Endometrial microvascular endothelial cells (primary cell): ENCODE measurements around the gene RNASE3. TPM values are rescaled to one million over a fixed set of nuclear protein-coding genes. Genes with fewer than 3 reads are reported as not detected.
"Not testable (repeated sequence)": the region's sequence is repeated elsewhere in the genome, so short reads cannot be mapped to it uniquely, and the experiment has no call there.

ENCODE experiments used
- in situ Hi-C: cut with HindIII; loops from 2 replicates; pipeline ENCODE4 v1.10.0; 2017; ENCODE audit warnings: low sequenced_read_pairs, low pct_unique_long_range_greater_than_20kb; ENCODE audit errors: inconsistent ontology term
- total RNA-seq: library from RNA; depleted of rRNA; stranded (reverse); fragments of >200 nt; gene quantifications from one replicate; pipeline ENCODE4 v1.2.3, GENCODE V29; 2015; ENCODE audit errors: inconsistent ontology term

The RNASE3 gene
- total RNA-seq, 1 donor from 2014 or later, result not detected

DNA sequence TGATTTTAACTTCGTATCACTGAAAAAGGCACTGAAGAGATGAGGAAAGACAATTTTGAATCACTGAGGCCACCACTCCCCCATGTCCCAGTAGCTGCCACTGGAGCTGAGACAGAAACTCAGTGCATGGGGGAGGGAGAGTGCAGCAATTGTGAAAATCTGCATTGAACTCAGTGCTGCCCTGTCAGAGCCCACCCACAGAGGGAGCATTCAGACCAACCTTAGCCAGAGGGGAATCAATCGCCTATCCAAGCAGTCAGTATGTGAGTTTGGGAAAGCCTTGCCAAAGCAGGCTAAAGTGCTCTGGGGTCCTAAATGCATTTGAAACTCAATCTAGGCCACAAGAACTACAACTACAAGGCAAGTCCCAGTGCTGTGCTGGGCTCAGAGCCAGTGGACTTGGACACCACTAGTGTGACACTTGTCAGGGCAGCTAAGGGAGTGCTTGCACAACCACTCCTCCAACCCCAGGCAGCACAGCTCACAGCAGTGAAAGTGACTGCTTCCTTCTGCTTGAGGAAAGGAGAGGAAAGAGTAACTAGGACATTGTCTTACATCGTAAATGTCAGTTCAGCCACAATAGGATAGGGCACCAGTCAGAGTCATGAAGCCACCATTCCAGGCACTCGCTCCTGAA is 13.3 kb downstream of the RNASE3 start:
- in situ Hi-C loops, result no loop called here

DNA sequence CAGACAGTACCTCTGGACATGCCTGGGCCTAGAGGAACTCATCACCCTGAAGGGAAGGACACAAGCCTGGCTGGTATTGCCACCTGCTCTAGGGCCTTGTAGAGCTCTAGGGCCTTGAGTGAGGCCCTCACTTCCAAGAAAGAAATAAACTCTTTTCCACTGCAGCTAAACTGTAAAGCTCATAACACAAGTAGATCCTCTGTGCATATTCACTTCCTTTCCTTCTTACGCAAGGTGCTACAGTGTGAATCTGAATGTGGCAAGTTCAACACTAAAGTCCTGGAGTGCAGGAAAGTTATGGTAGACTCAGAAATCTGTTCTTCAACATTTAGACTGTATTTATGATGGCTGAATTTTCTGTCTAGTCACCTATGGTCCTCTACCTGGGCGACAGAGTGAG is 14.5 kb downstream of the RNASE3 start:
- in situ Hi-C loops, result no loop called here

DNA sequence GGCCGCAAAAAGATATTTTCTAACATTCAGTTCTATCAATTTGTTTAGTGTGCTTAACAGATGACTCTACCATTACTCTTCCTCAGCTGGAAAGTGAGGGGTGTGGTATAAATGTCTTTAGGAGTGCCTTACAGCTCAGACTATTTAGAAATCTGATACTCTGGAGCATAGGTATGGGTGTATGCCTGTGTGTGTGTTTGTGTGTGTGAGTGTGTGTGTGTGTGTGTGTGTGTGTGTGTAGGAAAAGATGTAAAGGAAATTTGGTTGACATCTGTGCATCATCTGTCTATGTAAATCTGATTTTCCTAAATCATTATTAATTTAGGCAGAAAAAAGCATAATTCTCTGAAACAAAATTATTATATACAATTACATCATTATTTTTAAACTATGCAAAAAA is 16.0 kb downstream of the RNASE3 start:
- in situ Hi-C loops, result no loop called here

DNA sequence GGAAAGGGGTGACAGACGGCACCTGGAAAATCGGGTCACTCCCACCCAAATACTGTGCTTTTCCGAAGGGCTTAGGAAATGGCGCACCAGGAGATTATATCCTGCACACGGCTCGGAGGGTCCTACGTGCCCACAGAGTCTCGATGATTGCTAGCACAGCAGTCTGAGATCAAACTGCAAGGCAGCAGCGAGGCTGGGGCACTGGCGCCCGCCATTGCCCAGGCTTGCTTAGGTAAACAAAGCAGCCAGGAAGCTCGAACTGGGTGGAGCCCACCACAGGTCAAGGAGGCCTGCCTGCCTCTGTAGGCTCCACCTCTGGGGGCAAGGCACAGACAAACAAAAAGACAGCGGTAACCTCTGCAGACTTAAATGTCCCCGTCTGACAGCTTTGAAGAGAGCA is 19.6 kb downstream of the RNASE3 start:
- in situ Hi-C loops, result not testable (repeated sequence)

DNA sequence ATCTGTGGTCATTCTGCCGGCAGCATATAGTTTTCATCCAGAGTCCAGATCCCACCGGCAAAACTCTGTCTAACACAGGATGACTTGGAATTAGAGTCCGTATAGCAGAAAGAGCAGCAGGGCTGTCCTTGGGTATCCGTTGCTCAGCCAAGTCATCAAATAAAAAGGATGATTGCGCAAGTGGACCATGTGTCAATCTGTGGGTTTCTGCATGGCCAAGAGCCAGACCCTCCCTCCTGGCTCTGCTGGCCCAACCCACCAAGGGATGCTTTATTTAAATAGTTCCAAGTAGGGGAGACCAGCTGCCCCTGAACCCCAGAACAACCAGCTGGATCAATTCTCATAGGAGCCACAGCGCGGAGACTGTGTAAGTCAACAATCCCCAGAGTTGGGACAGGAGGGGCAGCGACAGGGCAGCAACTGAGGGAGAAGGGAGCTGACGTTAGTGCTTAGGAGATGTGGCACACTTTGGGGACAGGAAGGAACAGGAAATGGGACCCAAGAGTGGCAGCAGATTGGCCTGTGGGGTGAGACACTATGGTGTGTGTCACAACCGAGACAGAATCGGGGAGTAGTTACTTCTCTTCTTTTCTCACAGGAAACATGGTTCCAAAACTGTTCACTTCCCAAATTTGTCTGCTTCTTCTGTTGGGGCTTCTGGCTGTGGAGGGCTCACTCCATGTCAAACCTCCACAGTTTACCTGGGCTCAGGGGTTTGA is 28.0 kb downstream of the RNASE3 start:
- in situ Hi-C loops, result not testable (repeated sequence)

DNA sequence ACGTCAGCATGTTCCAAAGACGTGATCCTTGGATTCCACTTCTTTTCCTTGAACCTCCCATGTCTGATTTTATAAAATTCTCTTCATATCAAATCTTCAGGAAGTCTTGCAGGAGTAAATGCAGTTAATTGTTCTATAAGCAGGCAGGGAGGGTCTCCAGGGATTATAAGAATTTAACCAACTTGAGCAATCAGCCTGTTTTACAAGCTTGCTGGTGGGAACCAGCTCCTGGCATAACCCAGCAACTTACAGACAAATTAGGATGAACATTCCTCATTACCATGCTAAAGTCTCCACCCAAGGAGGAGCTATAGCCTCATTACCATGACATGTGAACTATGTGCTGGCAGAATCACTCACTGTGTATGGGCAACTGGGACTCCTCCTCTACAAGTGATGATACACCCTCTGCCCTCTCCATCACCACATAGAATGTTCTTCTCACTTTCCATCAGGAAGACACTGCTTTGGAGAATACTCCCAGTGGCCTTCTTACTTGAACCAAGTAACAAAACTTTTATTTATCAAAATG is 32.6 kb downstream of the RNASE3 start:
- in situ Hi-C loops, result not testable (repeated sequence)

DNA sequence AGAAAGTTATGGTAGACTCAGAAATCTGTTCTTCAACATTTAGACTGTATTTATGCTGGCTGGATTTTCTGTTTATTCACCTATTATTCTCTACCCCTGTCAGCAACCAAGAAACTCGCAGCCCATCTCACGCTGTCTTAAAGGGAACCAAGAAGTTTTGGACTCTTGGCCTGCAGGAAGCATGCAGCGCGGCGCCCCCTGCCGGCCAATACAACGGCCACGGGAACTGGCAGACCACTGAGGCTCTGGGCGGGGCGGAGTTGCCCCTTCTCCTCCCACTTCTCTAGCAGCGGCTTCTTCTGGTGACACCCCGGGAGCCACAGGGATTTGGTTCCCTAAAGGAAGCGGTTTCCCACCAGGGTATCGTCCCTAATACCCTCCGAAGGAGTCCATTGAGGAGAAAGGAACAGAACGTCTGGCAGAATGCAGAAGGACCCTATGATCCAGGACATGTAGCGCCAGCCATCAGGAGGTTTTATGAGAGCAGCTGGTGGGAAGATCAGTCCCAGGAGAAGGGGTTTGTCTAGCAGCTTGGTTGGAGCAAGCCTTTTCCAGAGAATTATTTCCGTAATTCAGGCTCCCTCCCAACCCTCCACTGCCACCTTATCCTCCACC is 43.1 kb downstream of the RNASE3 start:
- in situ Hi-C loops, result no loop called here

DNA sequence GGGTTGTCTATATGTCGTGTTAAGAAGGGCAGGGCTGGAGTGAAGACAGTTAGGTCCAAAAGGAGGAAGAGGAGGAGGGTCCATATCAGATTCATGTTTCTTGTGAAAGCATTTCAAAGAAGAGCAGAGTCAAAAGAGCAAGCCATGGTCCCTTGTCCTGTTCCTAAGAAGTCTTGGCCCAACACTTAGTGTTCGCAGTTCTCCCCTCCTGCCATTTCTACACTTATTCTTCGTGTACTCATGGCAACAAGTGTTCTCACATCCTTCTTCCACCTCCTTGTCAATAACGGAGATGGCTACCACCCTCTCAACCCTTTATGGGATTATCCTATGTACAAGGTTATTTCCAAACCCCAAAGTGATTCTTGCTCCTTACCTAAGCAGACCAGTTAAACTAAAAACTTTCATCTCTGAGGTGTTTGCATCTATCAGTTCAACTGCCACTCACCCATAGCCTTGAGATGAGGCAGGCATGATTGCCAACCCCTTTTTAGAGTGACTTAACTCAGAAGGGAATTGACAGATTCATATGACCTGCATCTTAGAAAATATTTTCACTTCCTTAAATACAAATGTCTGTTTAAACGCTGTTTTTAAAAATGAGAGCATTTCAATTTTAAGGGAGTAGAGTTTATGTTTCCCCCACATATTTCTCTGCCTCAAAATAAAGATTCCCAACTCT is 44.3 kb downstream of the RNASE3 start:
- in situ Hi-C loops, result no loop called here

Other genes starting within 250 kb of the RNASE3 start
- gene OR6S1, start 249.7 kb upstream of the RNASE3 start, total RNA-seq, result not detected
- 15.5 TPM for gene RNASE4, start 206.8 kb upstream of the RNASE3 start, total RNA-seq
- gene ANG, start 202.6 kb upstream of the RNASE3 start, total RNA-seq, result 0.84 TPM
- not detected for gene EDDM3A, start 145.5 kb upstream of the RNASE3 start, total RNA-seq
- not detected for gene EDDM3B, start 123.0 kb upstream of the RNASE3 start, total RNA-seq
- not detected for gene RNASE6, start 110.1 kb upstream of the RNASE3 start, total RNA-seq
- 168 TPM for gene RNASE1, start 88.5 kb upstream of the RNASE3 start, total RNA-seq
- gene RNASE2, start 64.1 kb downstream of the RNASE3 start, total RNA-seq, result not detected
- gene METTL17, start 98.6 kb downstream of the RNASE3 start, total RNA-seq, result 57.2 TPM
- not detected for gene SLC39A2, start 107.9 kb downstream of the RNASE3 start, total RNA-seq
- not detected for gene NDRG2, start 133.7 kb downstream of the RNASE3 start, total RNA-seq
- gene TPPP2, start 138.8 kb downstream of the RNASE3 start, total RNA-seq, result not detected
- not detected for gene RNASE13, start 143.4 kb downstream of the RNASE3 start, total RNA-seq
- not detected for gene RNASE7, start 151.0 kb downstream of the RNASE3 start, total RNA-seq
- not detected for gene RNASE8, start 166.4 kb downstream of the RNASE3 start, total RNA-seq
- gene ARHGEF40, start 178.9 kb downstream of the RNASE3 start, total RNA-seq, result 2.9 TPM
- 14.3 TPM for gene ZNF219, start 207.3 kb downstream of the RNASE3 start, total RNA-seq
- not detected for gene TMEM253, start 209.7 kb downstream of the RNASE3 start, total RNA-seq